NCI-H146 treated with DMSO at 0.1 percent for 48 hours (cell line): Measurements from ENCODE around the gene TBATA.
A peak's percentile ranks its signal among the peaks of the same experiment; 100 is the strongest.

Experiments used
- DNase-seq: peaks from one replicate; lab custom pipeline; 2025; ENCODE audit not compliant: unreplicated experiment; lab: John Stamatoyannopoulos, UW

The TBATA gene

GRCh38 chr10:70785190-70785589 is at the start of gene TBATA:
Gene TBATA, minus strand, starts transcription at chr10:70785377. Its CDS starts 1,998 bp downstream, at chr10:70783379.
- no peak for DNase-seq

- no peak for DNase-seq
Observed at GRCh38 chr10:70834441-70835151, 49.4 kb upstream of the TBATA start.

- no peak for DNase-seq
Observed at GRCh38 chr10:70834021-70834420, 48.8 kb upstream of the TBATA start.

- DNase-seq: no peak
Observed at GRCh38 chr10:70833601-70834000, 48.4 kb upstream of the TBATA start.

- DNase-seq: no peak
Observed at GRCh38 chr10:70832852-70833528, 47.8 kb upstream of the TBATA start.

- no peak for DNase-seq
Observed at GRCh38 chr10:70832221-70832620, 47.0 kb upstream of the TBATA start.

GRCh38 chr10:70830164-70830563 is 45.0 kb upstream of the TBATA start:
- no peak for DNase-seq

- no peak for DNase-seq
Observed at GRCh38 chr10:70829543-70829942, 44.4 kb upstream of the TBATA start.

GRCh38 chr10:70828923-70829322 is 43.7 kb upstream of the TBATA start:
- DNase-seq: no peak

- no peak for DNase-seq
Observed at GRCh38 chr10:70827086-70827757, 42.0 kb upstream of the TBATA start.

GRCh38 chr10:70822076-70822820 is 37.1 kb upstream of the TBATA start:
- no peak for DNase-seq

GRCh38 chr10:70820976-70821750 is 36.0 kb upstream of the TBATA start:
- DNase-seq: no peak

- peak; percentile 69 for DNase-seq
Observed at GRCh38 chr10:70816220-70816894, 31.2 kb upstream of the TBATA start.

- peak; percentile 69 for DNase-seq
Observed at GRCh38 chr10:70815504-70816219, 30.5 kb upstream of the TBATA start, which contains the start of gene SGPL1. Gene SGPL1, plus strand, starts transcription at chr10:70815948. Its CDS starts 906 bp downstream, at chr10:70816854.

- DNase-seq: no peak
Observed at GRCh38 chr10:70814126-70814525, 28.9 kb upstream of the TBATA start.

- no peak for DNase-seq
Observed at GRCh38 chr10:70812814-70813213, 27.6 kb upstream of the TBATA start.

- no peak for DNase-seq
Observed at GRCh38 chr10:70811881-70812280, 26.7 kb upstream of the TBATA start.

- no peak for DNase-seq
Observed at GRCh38 chr10:70810967-70811366, 25.8 kb upstream of the TBATA start.

- no peak for DNase-seq
Observed at GRCh38 chr10:70809726-70810125, 24.5 kb upstream of the TBATA start.
